ENCODE measurements around the gene PPBP.
"Not testable (repeated sequence)": the region's sequence is repeated elsewhere in the genome, so short reads cannot be mapped to it uniquely, and the experiment has no call there.

Gene PPBP

GRCh38 chr4:73950376-73950920 is 37.5 kb downstream of the PPBP start:
- not testable (repeated sequence) for DNase-seq (ENCODE audit: low read depth in 2 of 2, low spot score in 1 of 2)

GRCh38 chr4:73948990-73949706 is 38.8 kb downstream of the PPBP start:
- no peak for DNase-seq (ENCODE audit: low read depth in 2 of 2, low spot score in 1 of 2)

- no peak for DNase-seq (ENCODE audit: low read depth in 2 of 2, low spot score in 1 of 2)
These were observed 39.7 kb downstream of the PPBP start for GRCh38 chr4:73948291-73948690.

GRCh38 chr4:73947239-73947985 is 40.6 kb downstream of the PPBP start:
- no peak for DNase-seq (ENCODE audit: low read depth in 2 of 2, low spot score in 1 of 2)

GRCh38 chr4:73945674-73946449 is 42.1 kb downstream of the PPBP start:
- no peak for DNase-seq (ENCODE audit: low read depth in 2 of 2, low spot score in 1 of 2)

GRCh38 chr4:73945140-73945539 is 42.9 kb downstream of the PPBP start:
- DNase-seq (ENCODE audit: low read depth in 2 of 2, low spot score in 1 of 2) = no peak

GRCh38 chr4:73944061-73944875 is 43.7 kb downstream of the PPBP start:
- DNase-seq (ENCODE audit: low read depth in 2 of 2, low spot score in 1 of 2) = no peak

- no peak for DNase-seq (ENCODE audit: low read depth in 2 of 2, low spot score in 1 of 2)
These were observed 44.4 kb downstream of the PPBP start for GRCh38 chr4:73943555-73943954.

- DNase-seq (ENCODE audit: low read depth in 2 of 2, low spot score in 1 of 2) = no peak
These were observed 51.0 kb downstream of the PPBP start for GRCh38 chr4:73936969-73937368.

Measured in stimulated activated CD8-positive, alpha-beta memory T cell treated with anti-CD3 and anti-CD28 coated beads, Interleukin-4, amount 100 ng/mL, for 4 hours (primary cell).